HepG2 (cell line): Measurements from ENCODE around the gene C22orf31. TPM values are rescaled to one million over a fixed set of nuclear protein-coding genes. Genes with fewer than 3 reads are reported as not detected.

Experiments used
- ARNTL ChIP-seq: sonication (generic); formaldehyde crosslinking; IDR thresholded peaks from 2 replicates; pipeline ENCODE4 v1.4.0; 2020; ENCODE audit warnings: mild to moderate bottlenecking, missing genetic modification reagents
- ATAD3A ChIP-seq: sonication (generic); formaldehyde crosslinking; IDR thresholded peaks from 2 replicates; pipeline ENCODE4 v1.4.0; 2020; ENCODE audit warnings: missing genetic modification reagents
- ATF5 ChIP-seq: sonication (generic); formaldehyde crosslinking; IDR thresholded peaks from 2 replicates; pipeline ENCODE4 v1.4.0; 2020; ENCODE audit warnings: mild to moderate bottlenecking, low read depth, missing genetic modification reagents
- ELF3 ChIP-seq: IDR thresholded peaks from 2 replicates; pipeline ENCODE4 v1.6.1; 2016; ENCODE audit warnings: missing genetic modification reagents, missing compliant biosample characterization
- ERF ChIP-seq: IDR thresholded peaks from 2 replicates; pipeline ENCODE4 v1.6.1; 2018; ENCODE audit warnings: missing biosample characterization, missing genetic modification reagents
- HMGXB4 ChIP-seq, 2 experiments: sonication (generic) in 1 of 2; formaldehyde crosslinking in 1 of 2; IDR thresholded peaks; 2 replicates each; pipeline versions ENCODE4 v1.4.0 to v1.6.1; 2018 to 2020; ENCODE audit warnings: missing genetic modification reagents in 2 of 2, borderline replicate concordance in 1 of 2, low read depth in 1 of 2, mild to moderate bottlenecking in 1 of 2, missing biosample characterization in 1 of 2
- MED8 ChIP-seq: sonication (generic); formaldehyde crosslinking; IDR thresholded peaks from 2 replicates; pipeline ENCODE4 v1.8.1; 2023; ENCODE audit warnings: mild to moderate bottlenecking, missing genetic modification reagents; ENCODE audit not compliant: insufficient replicate concordance
- MXI1 ChIP-seq: IDR thresholded peaks from 3 replicates; pipeline ENCODE4 v1.6.1; 2012; ENCODE audit warnings: low read depth, low read length, inconsistent platforms, borderline replicate concordance
- NONO ChIP-seq, 2 experiments: fragments of 450-650 bp in 1 of 2; sonication (generic) in 1 of 2; formaldehyde crosslinking in 1 of 2; IDR thresholded peaks in 1 of 2; conservative IDR thresholded peaks in 1 of 2; 2 replicates each; pipeline versions ENCODE4 v1.6.1 to v1.8.0; 2017 to 2022; ENCODE audit warnings: mild to moderate bottlenecking in 1 of 2, missing genetic modification reagents in 1 of 2, moderate library complexity in 1 of 2
- PAF1 ChIP-seq: IDR thresholded peaks from 2 replicates; pipeline ENCODE4 v1.6.1; 2016; ENCODE audit warnings: missing genetic modification reagents, missing compliant biosample characterization
- PHF20 ChIP-seq: sonication (generic); formaldehyde crosslinking; IDR thresholded peaks from 2 replicates; pipeline ENCODE4 v1.5.0; 2020; ENCODE audit warnings: mild to moderate bottlenecking, missing genetic modification reagents
- SNAPC2 ChIP-seq: sonication (generic); formaldehyde crosslinking; IDR thresholded peaks from 2 replicates; pipeline ENCODE4 v1.8.1; 2022; ENCODE audit warnings: mild to moderate bottlenecking, missing genetic modification reagents
- SNRNP70 ChIP-seq: fragments of 200-400 bp; formaldehyde crosslinking; IDR thresholded peaks from 2 replicates; pipeline ENCODE4 v1.6.1; 2017; ENCODE audit warnings: mild to moderate bottlenecking, low read depth, low read length, moderate library complexity
- SP1 ChIP-seq, 2 experiments: fragments of 450-650 bp in 1 of 2; sonication (generic) in 1 of 2; formaldehyde crosslinking in 1 of 2; IDR thresholded peaks; 2 replicates each; pipeline versions ENCODE4 v1.4.0 to v1.6.1; 2016 to 2020; ENCODE audit warnings: missing genetic modification reagents in 1 of 2
- SRY ChIP-seq: sonication (generic); formaldehyde crosslinking; IDR thresholded peaks from 2 replicates; pipeline ENCODE4 v1.8.0; 2022; ENCODE audit warnings: mild to moderate bottlenecking, missing genetic modification reagents
- TBX3 ChIP-seq: fragments of 450-650 bp; IDR thresholded peaks from 2 replicates; pipeline ENCODE4 v1.6.1; 2017; ENCODE audit warnings: antibody characterized with exemption, mild to moderate bottlenecking, inconsistent platforms, borderline replicate concordance
- TCF7 ChIP-seq: sonication (generic); IDR thresholded peaks from 2 replicates; pipeline ENCODE4 v1.6.1; 2016; ENCODE audit warnings: antibody characterized with exemption, low read depth
- YY1 ChIP-seq: IDR thresholded peaks from 2 replicates; pipeline ENCODE4 v1.6.1; 2011; ENCODE audit warnings: low read length, low read depth, moderate library complexity, mild to moderate bottlenecking; ENCODE audit not compliant: insufficient read depth, insufficient replicate concordance
- ZNF225 ChIP-seq: sonication (generic); formaldehyde crosslinking; IDR thresholded peaks from 2 replicates; pipeline ENCODE4 v1.4.0; 2020; ENCODE audit warnings: mild to moderate bottlenecking, missing genetic modification reagents
- ZNF737 ChIP-seq: sonication (generic); formaldehyde crosslinking; IDR thresholded peaks from 2 replicates; pipeline ENCODE4 v1.5.0; 2020; ENCODE audit warnings: missing genetic modification reagents, mild to moderate bottlenecking, borderline replicate concordance
- ZNF773 ChIP-seq: sonication (generic); formaldehyde crosslinking; IDR thresholded peaks from 2 replicates; pipeline ENCODE4 v1.4.0; 2020; ENCODE audit warnings: missing genetic modification reagents, borderline replicate concordance
- ZSCAN20 ChIP-seq: sonication (generic); formaldehyde crosslinking; IDR thresholded peaks from 2 replicates; pipeline ENCODE4 v1.4.0; 2020; ENCODE audit warnings: missing genetic modification reagents, mild to moderate bottlenecking, borderline replicate concordance
- ZSCAN30 ChIP-seq: sonication (generic); formaldehyde crosslinking; IDR thresholded peaks from 2 replicates; pipeline ENCODE4 v1.5.0; 2020; ENCODE audit warnings: mild to moderate bottlenecking, missing genetic modification reagents
- polyA plus RNA-seq, 8 experiments: library from polyadenylated mRNA; depleted of rRNA in 3 of 8; stranded (reverse) in 7 of 8; unstranded in 1 of 8; fragments of >200 nt; fragmentation: Illumina TruSeq in 4 of 8; extraction: Trizol in 4 of 8; gene quantifications; 2 replicates each; pipeline versions ENCODE4 v1.2.1 to v1.2.3, GENCODE V29; 2011 to 2016; ENCODE audit warnings: low read depth in 4 of 8, missing spikeins in 1 of 8, mixed read lengths in 1 of 8; ENCODE audit not compliant: insufficient read depth in 1 of 8
- total RNA-seq, 5 experiments: library from RNA; depleted of rRNA; stranded (reverse); fragments of >200 nt; fragmentation: Illumina TruSeq; extraction: Trizol; gene quantifications; 2 replicates each; pipeline ENCODE4 v1.2.3, GENCODE V29; 2016; ENCODE audit warnings: low read depth in 1 of 5
- TF ChIP-seq, protein P1 (sequence below): sonication (generic); formaldehyde crosslinking; IDR thresholded peaks from 2 replicates; pipeline ENCODE4 v1.5.0; 2020; ENCODE audit warnings: missing genetic modification reagents, mild to moderate bottlenecking, borderline replicate concordance
- TF ChIP-seq, protein P2 (sequence below): sonication (generic); formaldehyde crosslinking; IDR thresholded peaks from 2 replicates; pipeline ENCODE4 v1.8.1; 2023; ENCODE audit warnings: missing genetic modification reagents, inconsistent platforms, borderline replicate concordance

The C22orf31 gene
- total and polyA plus RNA-seq, 2 of the 13 experiments (the other 11 are each of a cell fraction or from before 2014, with no cell fraction given), result not detected

- TF ChIP-seq YY1 (peak; percentile 49), ERF (no peak; the same call in 1 of the 2 replicates), ZNF737 (CRISPR knock-in tag) (no peak), ZSCAN30 (0 out of 2 replicates have a peak, but pooled peaks have one; percentile 24), SNAPC2 (CRISPR knock-in tag) (no peak), PAF1 (CRISPR knock-in tag) (no peak), ATF5 (CRISPR knock-in tag) (no peak), ELF3 (no peak), SRY (CRISPR knock-in tag) (no peak), TCF7 (no peak; the same call in 1 of the 2 replicates), MED8 (CRISPR knock-in tag) (no peak), ATAD3A (CRISPR knock-in tag) (no peak), ZSCAN20 (CRISPR knock-in tag) (0 out of 2 replicates have a peak, but pooled peaks have one; percentile 61), PHF20 (CRISPR knock-in tag) (no peak), ARNTL (CRISPR knock-in tag) (no peak), ZNF225 (CRISPR knock-in tag) (no peak), TBX3 (0 out of 2 replicates have a peak, but pooled peaks have one; percentile 0), HMGXB4 (CRISPR knock-in tag; IDR thresholded peaks at IDR 0.05; ENCODE audit: borderline replicate concordance in 1 of 2, low read depth in 1 of 2) (no peak; a peak in 1 of 4 replicates), SP1 (IDR thresholded peaks at IDR 0.05) (no peak), SP1 (CRISPR knock-in tag; IDR thresholded peaks at IDR 0.05) (no peak), SNRNP70 (no peak), ZNF773 (CRISPR knock-in tag) (no peak), NONO (IDR thresholded peaks at IDR 0.05) (no peak), NONO (CRISPR knock-in tag; conservative IDR thresholded peaks at IDR 0.05) (no peak), MXI1 (no peak)
- TF ChIP-seq, protein P1, sequence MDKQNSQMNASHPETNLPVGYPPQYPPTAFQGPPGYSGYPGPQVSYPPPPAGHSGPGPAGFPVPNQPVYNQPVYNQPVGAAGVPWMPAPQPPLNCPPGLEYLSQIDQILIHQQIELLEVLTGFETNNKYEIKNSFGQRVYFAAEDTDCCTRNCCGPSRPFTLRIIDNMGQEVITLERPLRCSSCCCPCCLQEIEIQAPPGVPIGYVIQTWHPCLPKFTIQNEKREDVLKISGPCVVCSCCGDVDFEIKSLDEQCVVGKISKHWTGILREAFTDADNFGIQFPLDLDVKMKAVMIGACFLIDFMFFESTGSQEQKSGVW (CRISPR knock-in tag), result no peak
- TF ChIP-seq, protein P2, sequence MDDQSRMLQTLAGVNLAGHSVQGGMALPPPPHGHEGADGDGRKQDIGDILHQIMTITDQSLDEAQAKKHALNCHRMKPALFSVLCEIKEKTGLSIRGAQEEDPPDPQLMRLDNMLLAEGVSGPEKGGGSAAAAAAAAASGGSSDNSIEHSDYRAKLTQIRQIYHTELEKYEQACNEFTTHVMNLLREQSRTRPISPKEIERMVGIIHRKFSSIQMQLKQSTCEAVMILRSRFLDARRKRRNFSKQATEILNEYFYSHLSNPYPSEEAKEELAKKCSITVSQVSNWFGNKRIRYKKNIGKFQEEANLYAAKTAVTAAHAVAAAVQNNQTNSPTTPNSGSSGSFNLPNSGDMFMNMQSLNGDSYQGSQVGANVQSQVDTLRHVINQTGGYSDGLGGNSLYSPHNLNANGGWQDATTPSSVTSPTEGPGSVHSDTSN (CRISPR knock-in tag), result no peak
Observed at GRCh38 chr22:29030016-29030617, 31.5 kb downstream of the C22orf31 start (continued).
